Testis (tissue), 2 donors: ENCODE measurements around the gene UNC80.

ENCODE experiments used
- CTCF ChIP-seq, 3 experiments: fragments of 450-650 bp in 2 of 3; fragments of 200-600 bp in 1 of 3; sonication (generic) in 1 of 3; IDR thresholded peaks; one replicate each; pipeline ENCODE4 v1.5.1; 2016 to 2019; ENCODE audit warnings: antibody characterized with exemption in 3 of 3, mild to moderate bottlenecking in 2 of 3, moderate library complexity in 1 of 3
- POLR2A ChIP-seq: fragments of 450-650 bp; IDR thresholded peaks from one replicate; pipeline ENCODE4 v1.6.1; 2017; ENCODE audit warnings: antibody characterized with exemption, mild to moderate bottlenecking, moderate library complexity

GRCh38 chr2:209868271-209868994 lies 96.8 kb downstream of the UNC80 start:
- TF ChIP-seq CTCF (IDR thresholded peaks at IDR 0.05) = no peak
- no peak for TF ChIP-seq POLR2A
